Measurements from ENCODE around the gene SMIM14.

- TF ChIP-seq CTCF (IDR thresholded peaks at IDR 0.05 in 4 of 5, conservative IDR thresholded peaks at IDR 0.05 in 1 of 5) = no peak
- TF ChIP-seq POLR2A (IDR thresholded peaks at IDR 0.05) = no peak
These were observed 16.5 kb upstream of the SMIM14 start for GRCh38 chr4:39655211-39655610.

All from gastrocnemius medialis (tissue), 4 donors.